ENCODE data around the gene OR10AD1.

DNA sequence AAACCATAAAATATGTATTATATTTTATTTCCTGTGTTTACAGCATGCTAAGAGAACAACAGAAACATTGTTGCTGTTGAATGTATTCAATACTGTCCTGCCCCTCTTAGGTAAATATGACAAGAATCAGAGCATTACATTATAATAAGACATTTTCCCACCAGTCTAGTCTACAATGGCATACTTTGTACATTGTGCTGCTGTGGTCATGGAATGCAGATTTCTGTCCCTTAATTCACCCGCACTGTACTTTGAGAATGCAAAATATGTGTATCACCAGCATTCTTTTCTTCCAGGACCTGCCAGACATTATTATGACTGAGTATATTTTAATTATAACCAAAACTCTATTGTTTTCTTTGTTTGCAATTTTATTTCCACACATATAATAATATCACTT, 16.5 kb upstream of the OR10AD1 start:
- TF ChIP-seq, protein P1, sequence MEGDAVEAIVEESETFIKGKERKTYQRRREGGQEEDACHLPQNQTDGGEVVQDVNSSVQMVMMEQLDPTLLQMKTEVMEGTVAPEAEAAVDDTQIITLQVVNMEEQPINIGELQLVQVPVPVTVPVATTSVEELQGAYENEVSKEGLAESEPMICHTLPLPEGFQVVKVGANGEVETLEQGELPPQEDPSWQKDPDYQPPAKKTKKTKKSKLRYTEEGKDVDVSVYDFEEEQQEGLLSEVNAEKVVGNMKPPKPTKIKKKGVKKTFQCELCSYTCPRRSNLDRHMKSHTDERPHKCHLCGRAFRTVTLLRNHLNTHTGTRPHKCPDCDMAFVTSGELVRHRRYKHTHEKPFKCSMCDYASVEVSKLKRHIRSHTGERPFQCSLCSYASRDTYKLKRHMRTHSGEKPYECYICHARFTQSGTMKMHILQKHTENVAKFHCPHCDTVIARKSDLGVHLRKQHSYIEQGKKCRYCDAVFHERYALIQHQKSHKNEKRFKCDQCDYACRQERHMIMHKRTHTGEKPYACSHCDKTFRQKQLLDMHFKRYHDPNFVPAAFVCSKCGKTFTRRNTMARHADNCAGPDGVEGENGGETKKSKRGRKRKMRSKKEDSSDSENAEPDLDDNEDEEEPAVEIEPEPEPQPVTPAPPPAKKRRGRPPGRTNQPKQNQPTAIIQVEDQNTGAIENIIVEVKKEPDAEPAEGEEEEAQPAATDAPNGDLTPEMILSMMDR (IDR thresholded peaks at IDR 0.05 in 4 of 5, conservative IDR thresholded peaks at IDR 0.05 in 1 of 5) = no peak
- no peak for TF ChIP-seq POLR2A (IDR thresholded peaks at IDR 0.05)
